ENCODE measurements around the gene ACTL6B. TPM values are rescaled to one million over a fixed set of nuclear protein-coding genes. Genes with fewer than 3 reads are reported as not detected.
A peak's percentile ranks its signal among the peaks of the same experiment; 100 is the strongest.

The ACTL6B gene
- total and polyA plus RNA-seq, 7 experiments from 2014 or later = not detected

- peaks cover 0 to 13% (median 3%) of the 10 kb centered on the region in 5 donors for H3K36me3 Mint-ChIP-seq
- H3K27ac ChIP-seq (ENCODE audit: low read depth, low read length) = peak within 1 kb of the TSS; percentile 92
- peak within 1 kb of the TSS; percentile 99 for H3K4me3 ChIP-seq (ENCODE audit: low read length)
- peaks cover 10 to 16% of the 10 kb centered on the region in 2 donors for H3K4me1 ChIP-seq (ENCODE audit: control insufficient read depth in 2 of 2, insufficient read depth in 2 of 2, low read length in 2 of 2)
- ATAC-seq (peak; percentile 94), DNase-seq (peak; percentile 97 to 99 (median 98))
- peaks cover 0 to 4% (median 0%) of the 10 kb centered on the region in 3 experiments for H3K36me3 ChIP-seq (ENCODE audit: control insufficient read depth in 2 of 3, insufficient read depth in 3 of 3, low read length in 3 of 3)
- H3K9me3 Mint-ChIP-seq = peaks cover 0 to 3% (median 0%) of the 10 kb centered on the region in 11 donors
- H3K27me3 Mint-ChIP-seq = peaks cover 0 to 8% (median 0%) of the 10 kb centered on the region in 5 donors
- no peaks in the 10 kb centered on the region for H3K27me3 ChIP-seq (ENCODE audit: control insufficient read depth in 2 of 2, insufficient read depth in 2 of 2, low read length in 2 of 2)
- peak within 1 kb of the TSS; percentile 97 to 100 (median 100) for H3K27ac Mint-ChIP-seq
- ChIA-PET CTCF (interaction anchor here (0.6 to 2.8 kb wide), 6 partner anchors 14 to 93 kb away, joined by 3 to 17 read pairs (median 6); partner anchors contain the start of genes FBXO24, LRCH4 and POP7), POLR2A (interaction anchor here (0.5 to 7.0 kb wide), 23 partner anchors 8 to 183 kb away, joined by 3 to 111 read pairs (median 6); partner anchors contain the start of genes FBXO24, GIGYF1, LRCH4 and MEPCE)
- no peaks in the 10 kb centered on the region for H3K9me3 ChIP-seq (ENCODE audit: control insufficient read depth in 2 of 3, low read length in 3 of 3)
- intact Hi-C loops (cut with micrococcal nuclease) = loop anchor here (1.0 to 5.0 kb wide), 17 partner anchors 8 to 1231 kb away; partner anchors contain the start of genes AGFG2 (in 2 of the 2), FBXO24 (in 2 of the 2), GNB2 (in 2 of the 2) and LRCH4 (in 2 of the 2)
- peak within 1 kb of the TSS; percentile 92 to 99 (median 98) for H3K4me3 Mint-ChIP-seq
- H3K4me1 Mint-ChIP-seq = peaks cover 18 to 29% (median 24%) of the 10 kb centered on the region in 7 donors
Measured at GRCh38 chr7:100611983-100612729, 44.1 kb downstream of the ACTL6B start, which contains the start of gene MOSPD3. Gene MOSPD3 (plus strand): TSS chr7:100612540. CDS start chr7:100612792, 252 bp downstream.

GRCh38 chr7:100609958-100610357, 46.3 kb downstream of the ACTL6B start:
- Histone ChIP-seq H3K4me3 (ENCODE audit: low read length) (no peak overlapping the region), H3K27ac (ENCODE audit: low read depth, low read length) (no peak overlapping the region), H3K9me3 (ENCODE audit: control insufficient read depth in 2 of 3, low read length in 3 of 3) (no peaks in the 10 kb centered on the region), H3K36me3 (ENCODE audit: control insufficient read depth in 2 of 3, insufficient read depth in 3 of 3, low read length in 3 of 3) (peaks cover 0 to 4% (median 0%) of the 10 kb centered on the region in 3 experiments), H3K4me1 (ENCODE audit: control insufficient read depth in 2 of 2, insufficient read depth in 2 of 2, low read length in 2 of 2) (peaks cover 15 to 16% of the 10 kb centered on the region in 2 donors), H3K27me3 (ENCODE audit: control insufficient read depth in 2 of 2, insufficient read depth in 2 of 2, low read length in 2 of 2) (no peaks in the 10 kb centered on the region)
- ATAC-seq = no peak
- Mint-ChIP-seq H3K4me1 (peaks cover 23 to 40% (median 31%) of the 10 kb centered on the region in 7 donors), H3K36me3 (peaks cover 0 to 9% (median 0%) of the 10 kb centered on the region in 5 donors), H3K9me3 (peaks cover 0 to 3% (median 0%) of the 10 kb centered on the region in 11 donors), H3K27me3 (peaks cover 0 to 18% (median 0%) of the 10 kb centered on the region in 5 donors), H3K4me3 (peak overlapping the region in 5 of 10 donors; percentile 4 to 99 (median 19)), H3K27ac (peak overlapping the region in 6 of 9 donors; percentile 3 to 98 (median 21))
- ChIA-PET POLR2A (interaction anchor here (7.0 kb wide), 1 partner anchor 26 kb away, joined by 111 read pairs; the partner anchor contains the start of genes FBXO24 and LRCH4), CTCF (no interaction called here)
- DNase-seq = no peak
- intact Hi-C loops (cut with micrococcal nuclease) = loop anchor here in 1 of 2 donors (5.0 kb wide), 1 partner anchor 277 kb away; the partner anchor contains the start of gene UFSP1

- H3K4me3 ChIP-seq (ENCODE audit: low read length) = no peak overlapping the region
- H3K27ac Mint-ChIP-seq = peak overlapping the region in 2 of 9 donors; percentile 33 to 67
Measured at GRCh38 chr7:100607111-100607510, 49.1 kb downstream of the ACTL6B start.

GRCh38 chr7:100606313-100606712, 49.9 kb downstream of the ACTL6B start:
- ChIA-PET CTCF (interaction anchor here (0.6 kb wide), 1 partner anchor 51 kb away, joined by 3 read pairs; no protein-coding TSS in a partner anchor), POLR2A (interaction anchor here (0.8 to 4.8 kb wide), 7 partner anchors 9 to 99 kb away, joined by 3 to 50 read pairs (median 3); partner anchors contain the start of genes FBXO24, LRCH4 and POP7)
- intact Hi-C loops (cut with micrococcal nuclease) = no loop called here
- Mint-ChIP-seq H3K9me3 (no peaks in the 10 kb centered on the region), H3K27ac (no peak overlapping the region), H3K4me3 (peak overlapping the region in 8 of 10 donors; percentile 33 to 94 (median 81)), H3K4me1 (peaks cover 7 to 37% (median 23%) of the 10 kb centered on the region in 7 donors), H3K36me3 (no peaks in the 10 kb centered on the region), H3K27me3 (peaks cover 0 to 18% (median 0%) of the 10 kb centered on the region in 5 donors)
- H3K36me3 ChIP-seq (ENCODE audit: control insufficient read depth in 2 of 3, insufficient read depth in 3 of 3, low read length in 3 of 3) = no peaks in the 10 kb centered on the region
- no peak overlapping the region for H3K27ac ChIP-seq (ENCODE audit: low read depth, low read length)
- H3K9me3 ChIP-seq (ENCODE audit: control insufficient read depth in 2 of 3, low read length in 3 of 3) = no peaks in the 10 kb centered on the region
- DNase-seq (no peak), ATAC-seq (no peak)
- no peaks in the 10 kb centered on the region for H3K27me3 ChIP-seq (ENCODE audit: control insufficient read depth in 2 of 2, insufficient read depth in 2 of 2, low read length in 2 of 2)
- peaks cover 6 to 10% of the 10 kb centered on the region in 2 donors for H3K4me1 ChIP-seq (ENCODE audit: control insufficient read depth in 2 of 2, insufficient read depth in 2 of 2, low read length in 2 of 2)
- no peak overlapping the region for H3K4me3 ChIP-seq (ENCODE audit: low read length)

More at GRCh38 chr7:100607111-100607510, 49.1 kb downstream of the ACTL6B start:
- DNase-seq = no peak
- Mint-ChIP-seq H3K4me1 (peaks cover 10 to 36% (median 27%) of the 10 kb centered on the region in 7 donors), H3K27me3 (peaks cover 0 to 18% (median 0%) of the 10 kb centered on the region in 5 donors), H3K9me3 (peaks cover 0 to 3% (median 0%) of the 10 kb centered on the region in 11 donors), H3K4me3 (peak overlapping the region in 5 of 10 donors; percentile 5 to 55 (median 34)), H3K36me3 (no peaks in the 10 kb centered on the region)
- Histone ChIP-seq H3K36me3 (ENCODE audit: control insufficient read depth in 2 of 3, insufficient read depth in 3 of 3, low read length in 3 of 3) (no peaks in the 10 kb centered on the region), H3K4me1 (ENCODE audit: control insufficient read depth in 2 of 2, insufficient read depth in 2 of 2, low read length in 2 of 2) (peaks cover 6 to 10% of the 10 kb centered on the region in 2 donors), H3K9me3 (ENCODE audit: control insufficient read depth in 2 of 3, low read length in 3 of 3) (no peaks in the 10 kb centered on the region), H3K27ac (ENCODE audit: low read depth, low read length) (no peak overlapping the region), H3K27me3 (ENCODE audit: control insufficient read depth in 2 of 2, insufficient read depth in 2 of 2, low read length in 2 of 2) (no peaks in the 10 kb centered on the region)
- intact Hi-C loops (cut with micrococcal nuclease) = no loop called here
- CTCF ChIA-PET = interaction anchor here (0.6 kb wide), 1 partner anchor 52 kb away, joined by 3 read pairs; no protein-coding TSS in a partner anchor
- POLR2A ChIA-PET = interaction anchor here (1.0 to 4.8 kb wide), 3 partner anchors 10 to 84 kb away, joined by 4 to 50 read pairs (median 5); partner anchors contain the start of genes FBXO24 and LRCH4
- ATAC-seq = no peak

- ATAC-seq (peak; percentile 19), DNase-seq (peak in 7 of 9 donors; percentile 41 to 66 (median 43))
- Histone ChIP-seq H3K9me3 (ENCODE audit: control insufficient read depth in 2 of 3, low read length in 3 of 3) (no peaks in the 10 kb centered on the region), H3K4me1 (ENCODE audit: control insufficient read depth in 2 of 2, insufficient read depth in 2 of 2, low read length in 2 of 2) (peaks cover 6 to 10% of the 10 kb centered on the region in 2 donors), H3K27ac (ENCODE audit: low read depth, low read length) (peak overlapping the region; percentile 67), H3K36me3 (ENCODE audit: control insufficient read depth in 2 of 3, insufficient read depth in 3 of 3, low read length in 3 of 3) (no peaks in the 10 kb centered on the region), H3K4me3 (ENCODE audit: low read length) (peak overlapping the region; percentile 70), H3K27me3 (ENCODE audit: control insufficient read depth in 2 of 2, insufficient read depth in 2 of 2, low read length in 2 of 2) (no peaks in the 10 kb centered on the region)
- Mint-ChIP-seq H3K4me1 (peaks cover 7 to 35% (median 20%) of the 10 kb centered on the region in 7 donors), H3K36me3 (no peaks in the 10 kb centered on the region), H3K9me3 (no peaks in the 10 kb centered on the region), H3K27me3 (peaks cover 0 to 18% (median 0%) of the 10 kb centered on the region in 5 donors), H3K27ac (peak overlapping the region in 7 of 9 donors; percentile 29 to 78 (median 54)), H3K4me3 (peak overlapping the region; percentile 79 to 94 (median 87))
- intact Hi-C loops (cut with micrococcal nuclease) = loop anchor here (1.0 to 2.0 kb wide), 16 partner anchors 7 to 248 kb away; partner anchors contain the start of genes FBXO24 (in 2 of the 2), GNB2 (in 2 of the 2), LRCH4 (in 2 of the 2) and MOSPD3 (in 2 of the 2)
- ChIA-PET POLR2A (interaction anchor here (0.7 to 4.8 kb wide), 10 partner anchors 10 to 128 kb away, joined by 3 to 50 read pairs (median 3); partner anchors contain the start of genes FBXO24, LRCH4 and POP7), CTCF (interaction anchor here (0.9 to 1.4 kb wide), 5 partner anchors 9 to 91 kb away, joined by 3 to 5 read pairs (median 3); no protein-coding TSS in a partner anchor)
Measured at GRCh38 chr7:100604976-100605911, 51.0 kb downstream of the ACTL6B start.
